Liver (tissue), 3 donors: ENCODE data around the gene SLC37A4.
"Not testable (repeated sequence)": the region's sequence is repeated elsewhere in the genome, so short reads cannot be mapped to it uniquely, and the experiment has no call there.

Experiments
- EGR1 ChIP-seq, 2 donors: IDR thresholded peaks; 2 replicates each; pipeline ENCODE4 v1.6.1; 2016 to 2018; ENCODE audit warnings: antibody characterized with exemption in 2 of 2, low read depth in 2 of 2
- FOXA1 ChIP-seq: IDR thresholded peaks from 2 replicates; pipeline ENCODE4 v1.6.1; 2016; ENCODE audit warnings: antibody characterized with exemption
- HNF4G ChIP-seq: IDR thresholded peaks from 2 replicates; pipeline ENCODE4 v1.6.1; 2016; ENCODE audit warnings: antibody characterized with exemption
- JUND ChIP-seq, 2 donors: IDR thresholded peaks; 2 replicates each; pipeline ENCODE4 v1.6.1; 2016; ENCODE audit warnings: antibody characterized with exemption in 2 of 2
- NR2F2 ChIP-seq: IDR thresholded peaks from 2 replicates; pipeline ENCODE4 v1.6.1; 2016; ENCODE audit warnings: antibody characterized with exemption
- RAD21 ChIP-seq, 2 donors: IDR thresholded peaks; 2 replicates each; pipeline ENCODE4 v1.6.1; 2016; ENCODE audit warnings: antibody characterized with exemption in 2 of 2, mild to moderate bottlenecking in 2 of 2
- RXRA ChIP-seq, 2 donors: IDR thresholded peaks; 2 replicates each; pipeline ENCODE4 v1.6.1; 2017 to 2018; ENCODE audit warnings: antibody characterized with exemption in 2 of 2, mild to moderate bottlenecking in 1 of 2
- SP1 ChIP-seq: IDR thresholded peaks from 2 replicates; pipeline ENCODE4 v1.6.1; 2018; ENCODE audit warnings: antibody characterized with exemption, mild to moderate bottlenecking
- TAF1 ChIP-seq: conservative IDR thresholded peaks from 2 replicates; pipeline ENCODE4 v1.6.1; 2016; ENCODE audit warnings: antibody characterized with exemption, mild to moderate bottlenecking
- YY1 ChIP-seq: IDR thresholded peaks from 2 replicates; pipeline ENCODE4 v1.6.1; 2016; ENCODE audit warnings: antibody characterized with exemption, mild to moderate bottlenecking
- TF ChIP-seq, protein P1 (sequence below): fragments of 150-350 bp; IDR thresholded peaks from 2 replicates; pipeline ENCODE4 v1.5.1; 2017; ENCODE audit warnings: improper control_type of control experiment, low read depth, low read length; ENCODE audit not compliant: missing input control
- TF ChIP-seq, protein P2 (sequence below): IDR thresholded peaks from 2 replicates; pipeline ENCODE4 v1.6.1; 2016; ENCODE audit warnings: antibody characterized with exemption
- TF ChIP-seq, protein P3 (sequence below): IDR thresholded peaks from 2 replicates; pipeline ENCODE4 v1.6.1; 2016; ENCODE audit warnings: antibody characterized with exemption
- TF ChIP-seq, protein P4 (sequence below): IDR thresholded peaks from 2 replicates; pipeline ENCODE4 v1.6.1; 2016; ENCODE audit warnings: antibody characterized with exemption, mild to moderate bottlenecking
- donor health status: healthy.
- donor health status: healthy.

DNA sequence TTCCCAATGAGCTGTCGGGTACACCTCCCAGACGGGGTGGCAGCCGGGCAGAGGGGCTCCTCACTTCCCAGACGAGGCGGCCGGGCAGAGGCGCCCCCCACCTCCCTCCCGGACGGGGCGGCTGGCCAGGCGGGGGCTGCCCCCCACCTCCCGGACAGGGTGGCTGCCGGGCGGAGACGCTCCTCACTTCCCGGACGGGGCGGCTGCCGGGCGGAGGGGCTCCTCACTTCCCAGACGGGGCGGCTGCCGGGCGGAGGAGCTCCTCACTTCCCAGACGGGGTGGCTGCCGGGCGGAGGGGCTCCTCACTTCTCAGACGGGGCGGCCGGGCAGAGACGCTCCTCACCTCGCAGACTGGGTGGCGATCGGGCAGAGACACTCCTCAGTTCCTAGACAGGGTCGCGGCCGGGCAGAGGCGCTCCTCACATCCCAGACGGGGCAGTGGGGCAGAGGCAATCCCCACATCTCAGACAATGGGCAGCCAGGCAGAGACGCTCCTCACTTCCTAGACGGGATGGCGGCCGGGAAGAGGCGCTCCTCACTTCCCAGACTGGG, 39.1 kb downstream of the SLC37A4 start:
- TF ChIP-seq TAF1; SP1; NR2F2; RAD21 (IDR thresholded peaks at IDR 0.05); FOXA1; EGR1 (IDR thresholded peaks at IDR 0.05; ENCODE audit: low read depth in 2 of 2); JUND (IDR thresholded peaks at IDR 0.05); RXRA (IDR thresholded peaks at IDR 0.05); YY1; HNF4G: not testable (repeated sequence)
- TF ChIP-seq, protein P1, sequence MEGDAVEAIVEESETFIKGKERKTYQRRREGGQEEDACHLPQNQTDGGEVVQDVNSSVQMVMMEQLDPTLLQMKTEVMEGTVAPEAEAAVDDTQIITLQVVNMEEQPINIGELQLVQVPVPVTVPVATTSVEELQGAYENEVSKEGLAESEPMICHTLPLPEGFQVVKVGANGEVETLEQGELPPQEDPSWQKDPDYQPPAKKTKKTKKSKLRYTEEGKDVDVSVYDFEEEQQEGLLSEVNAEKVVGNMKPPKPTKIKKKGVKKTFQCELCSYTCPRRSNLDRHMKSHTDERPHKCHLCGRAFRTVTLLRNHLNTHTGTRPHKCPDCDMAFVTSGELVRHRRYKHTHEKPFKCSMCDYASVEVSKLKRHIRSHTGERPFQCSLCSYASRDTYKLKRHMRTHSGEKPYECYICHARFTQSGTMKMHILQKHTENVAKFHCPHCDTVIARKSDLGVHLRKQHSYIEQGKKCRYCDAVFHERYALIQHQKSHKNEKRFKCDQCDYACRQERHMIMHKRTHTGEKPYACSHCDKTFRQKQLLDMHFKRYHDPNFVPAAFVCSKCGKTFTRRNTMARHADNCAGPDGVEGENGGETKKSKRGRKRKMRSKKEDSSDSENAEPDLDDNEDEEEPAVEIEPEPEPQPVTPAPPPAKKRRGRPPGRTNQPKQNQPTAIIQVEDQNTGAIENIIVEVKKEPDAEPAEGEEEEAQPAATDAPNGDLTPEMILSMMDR = not testable (repeated sequence)
- TF ChIP-seq, protein P2, sequence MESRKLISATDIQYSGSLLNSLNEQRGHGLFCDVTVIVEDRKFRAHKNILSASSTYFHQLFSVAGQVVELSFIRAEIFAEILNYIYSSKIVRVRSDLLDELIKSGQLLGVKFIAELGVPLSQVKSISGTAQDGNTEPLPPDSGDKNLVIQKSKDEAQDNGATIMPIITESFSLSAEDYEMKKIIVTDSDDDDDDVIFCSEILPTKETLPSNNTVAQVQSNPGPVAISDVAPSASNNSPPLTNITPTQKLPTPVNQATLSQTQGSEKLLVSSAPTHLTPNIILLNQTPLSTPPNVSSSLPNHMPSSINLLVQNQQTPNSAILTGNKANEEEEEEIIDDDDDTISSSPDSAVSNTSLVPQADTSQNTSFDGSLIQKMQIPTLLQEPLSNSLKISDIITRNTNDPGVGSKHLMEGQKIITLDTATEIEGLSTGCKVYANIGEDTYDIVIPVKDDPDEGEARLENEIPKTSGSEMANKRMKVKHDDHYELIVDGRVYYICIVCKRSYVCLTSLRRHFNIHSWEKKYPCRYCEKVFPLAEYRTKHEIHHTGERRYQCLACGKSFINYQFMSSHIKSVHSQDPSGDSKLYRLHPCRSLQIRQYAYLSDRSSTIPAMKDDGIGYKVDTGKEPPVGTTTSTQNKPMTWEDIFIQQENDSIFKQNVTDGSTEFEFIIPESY = not testable (repeated sequence)
- TF ChIP-seq, protein P3, sequence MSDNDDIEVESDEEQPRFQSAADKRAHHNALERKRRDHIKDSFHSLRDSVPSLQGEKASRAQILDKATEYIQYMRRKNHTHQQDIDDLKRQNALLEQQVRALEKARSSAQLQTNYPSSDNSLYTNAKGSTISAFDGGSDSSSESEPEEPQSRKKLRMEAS = not testable (repeated sequence)
- TF ChIP-seq, protein P4, sequence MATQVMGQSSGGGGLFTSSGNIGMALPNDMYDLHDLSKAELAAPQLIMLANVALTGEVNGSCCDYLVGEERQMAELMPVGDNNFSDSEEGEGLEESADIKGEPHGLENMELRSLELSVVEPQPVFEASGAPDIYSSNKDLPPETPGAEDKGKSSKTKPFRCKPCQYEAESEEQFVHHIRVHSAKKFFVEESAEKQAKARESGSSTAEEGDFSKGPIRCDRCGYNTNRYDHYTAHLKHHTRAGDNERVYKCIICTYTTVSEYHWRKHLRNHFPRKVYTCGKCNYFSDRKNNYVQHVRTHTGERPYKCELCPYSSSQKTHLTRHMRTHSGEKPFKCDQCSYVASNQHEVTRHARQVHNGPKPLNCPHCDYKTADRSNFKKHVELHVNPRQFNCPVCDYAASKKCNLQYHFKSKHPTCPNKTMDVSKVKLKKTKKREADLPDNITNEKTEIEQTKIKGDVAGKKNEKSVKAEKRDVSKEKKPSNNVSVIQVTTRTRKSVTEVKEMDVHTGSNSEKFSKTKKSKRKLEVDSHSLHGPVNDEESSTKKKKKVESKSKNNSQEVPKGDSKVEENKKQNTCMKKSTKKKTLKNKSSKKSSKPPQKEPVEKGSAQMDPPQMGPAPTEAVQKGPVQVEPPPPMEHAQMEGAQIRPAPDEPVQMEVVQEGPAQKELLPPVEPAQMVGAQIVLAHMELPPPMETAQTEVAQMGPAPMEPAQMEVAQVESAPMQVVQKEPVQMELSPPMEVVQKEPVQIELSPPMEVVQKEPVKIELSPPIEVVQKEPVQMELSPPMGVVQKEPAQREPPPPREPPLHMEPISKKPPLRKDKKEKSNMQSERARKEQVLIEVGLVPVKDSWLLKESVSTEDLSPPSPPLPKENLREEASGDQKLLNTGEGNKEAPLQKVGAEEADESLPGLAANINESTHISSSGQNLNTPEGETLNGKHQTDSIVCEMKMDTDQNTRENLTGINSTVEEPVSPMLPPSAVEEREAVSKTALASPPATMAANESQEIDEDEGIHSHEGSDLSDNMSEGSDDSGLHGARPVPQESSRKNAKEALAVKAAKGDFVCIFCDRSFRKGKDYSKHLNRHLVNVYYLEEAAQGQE = not testable (repeated sequence)
